ENCODE results near the gene OR1C1.
"Not testable (repeated sequence)": the region's sequence is repeated elsewhere in the genome, so short reads cannot be mapped to it uniquely, and the experiment has no call there.

The OR1C1 gene

GRCh38 chr1:247746391-247746935 lies 13.9 kb downstream of the OR1C1 start:
- no peak overlapping the region for H3K4me3 ChIP-seq (replicated peaks in 1 of 2; ENCODE audit: low read depth in 2 of 2, low read length in 2 of 2)
- TF ChIP-seq CTCF (IDR thresholded peaks at IDR 0.05; ENCODE audit: low read depth, low read length) = no peak
- peak; percentile 4 to 80 for DNase-seq (ENCODE audit: low read depth in 2 of 2)

GRCh38 chr1:247742215-247742760 lies 18.1 kb downstream of the OR1C1 start:
- DNase-seq (ENCODE audit: low read depth in 2 of 2) = peak; percentile 14 to 83
- H3K4me3 ChIP-seq (replicated peaks in 1 of 2; ENCODE audit: low read depth in 2 of 2, low read length in 2 of 2) = not testable (repeated sequence)

GRCh38 chr1:247741756-247742155 lies 18.6 kb downstream of the OR1C1 start:
- no peak for TF ChIP-seq CTCF (IDR thresholded peaks at IDR 0.05; ENCODE audit: low read depth, low read length)
- H3K4me3 ChIP-seq (replicated peaks in 1 of 2; ENCODE audit: low read depth in 2 of 2, low read length in 2 of 2) = no peak overlapping the region
- DNase-seq (ENCODE audit: low read depth in 2 of 2) = peak in 1 of 2 donors; percentile 6

- no peak for TF ChIP-seq CTCF (IDR thresholded peaks at IDR 0.05; ENCODE audit: low read depth, low read length)
- H3K4me3 ChIP-seq (replicated peaks in 1 of 2; ENCODE audit: low read depth in 2 of 2, low read length in 2 of 2) = no peak overlapping the region
- DNase-seq (ENCODE audit: low read depth in 2 of 2) = peak in 1 of 2 donors; percentile 61
Observed at GRCh38 chr1:247740721-247741120, 19.6 kb downstream of the OR1C1 start.

- H3K4me3 ChIP-seq (replicated peaks in 1 of 2; ENCODE audit: low read depth in 2 of 2, low read length in 2 of 2) = no peak within 1 kb of the TSS
- no peak for DNase-seq (ENCODE audit: low read depth in 2 of 2)
- TF ChIP-seq CTCF (IDR thresholded peaks at IDR 0.05; ENCODE audit: low read depth, low read length) = no peak
Observed at GRCh38 chr1:247738315-247738714, 22.0 kb downstream of the OR1C1 start, which contains the start of gene OR14K1. Gene OR14K1, plus strand, starts transcription at chr1:247738615. Its CDS starts 0 bp downstream, at chr1:247738615.

GRCh38 chr1:247721222-247721621 lies 39.1 kb downstream of the OR1C1 start:
- no peak overlapping the region for H3K4me3 ChIP-seq (replicated peaks in 1 of 2; ENCODE audit: low read depth in 2 of 2, low read length in 2 of 2)
- TF ChIP-seq CTCF (IDR thresholded peaks at IDR 0.05; ENCODE audit: low read depth, low read length) = no peak
- no peak for DNase-seq (ENCODE audit: low read depth in 2 of 2)

- DNase-seq (ENCODE audit: low read depth in 2 of 2) = no peak
- no peak within 1 kb of the TSS for H3K4me3 ChIP-seq (replicated peaks in 1 of 2; ENCODE audit: low read depth in 2 of 2, low read length in 2 of 2)
- TF ChIP-seq CTCF (IDR thresholded peaks at IDR 0.05; ENCODE audit: low read depth, low read length) = no peak
Observed at GRCh38 chr1:247716546-247716945, 43.8 kb downstream of the OR1C1 start, which contains the start of gene OR6F1. Gene OR6F1, minus strand, starts transcription at chr1:247716646. Its CDS starts 3,891 bp downstream, at chr1:247712755.
